Activated naive CD4-positive, alpha-beta T cell treated with anti-CD3 and anti-CD28 coated beads, Interleukin-2, amount 50 U/mL, for 16 hours (primary cell): ENCODE measurements around the gene PPARG.
"Not testable (repeated sequence)": the region's sequence is repeated elsewhere in the genome, so short reads cannot be mapped to it uniquely, and the experiment has no call there.

Experiments used
- DNase-seq: peaks from one replicate; pipeline ENCODE4 v3.0.0-alpha.2; 2020

Gene PPARG

DNA sequence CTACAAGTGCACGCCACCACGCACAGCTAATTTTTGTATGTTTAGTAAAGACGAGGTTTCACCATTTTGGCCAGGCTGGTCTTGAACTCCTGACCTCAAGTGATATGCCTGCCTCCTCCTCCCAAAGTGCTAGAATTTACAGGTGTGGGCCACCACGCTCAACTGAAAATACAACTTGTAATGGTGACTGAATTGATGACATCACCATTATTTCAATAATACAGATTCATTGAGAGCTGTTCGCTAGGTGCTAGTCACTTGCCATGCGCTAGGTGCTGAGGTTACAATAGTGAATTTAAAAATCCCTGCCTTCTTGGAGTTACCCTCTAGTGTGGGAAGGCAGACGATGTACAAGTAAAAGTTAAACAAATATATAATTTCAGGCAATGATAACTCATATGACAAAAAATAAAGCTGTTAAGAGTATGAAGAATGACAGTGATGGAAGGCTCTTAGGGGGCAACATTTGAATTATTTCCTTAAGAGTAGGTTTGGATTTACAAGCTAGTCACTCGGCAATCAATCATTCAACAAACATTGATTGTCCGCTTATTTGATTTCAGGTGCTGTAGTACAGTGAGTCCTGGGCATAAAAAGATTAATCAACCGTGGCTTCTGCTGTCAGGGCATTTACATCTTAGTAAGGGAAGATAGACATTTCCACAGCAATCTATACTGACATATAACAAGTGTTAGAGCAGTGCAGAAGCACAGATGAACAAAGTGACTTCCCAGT lies 9.1 kb upstream of the PPARG start:
- no peak for DNase-seq

DNA sequence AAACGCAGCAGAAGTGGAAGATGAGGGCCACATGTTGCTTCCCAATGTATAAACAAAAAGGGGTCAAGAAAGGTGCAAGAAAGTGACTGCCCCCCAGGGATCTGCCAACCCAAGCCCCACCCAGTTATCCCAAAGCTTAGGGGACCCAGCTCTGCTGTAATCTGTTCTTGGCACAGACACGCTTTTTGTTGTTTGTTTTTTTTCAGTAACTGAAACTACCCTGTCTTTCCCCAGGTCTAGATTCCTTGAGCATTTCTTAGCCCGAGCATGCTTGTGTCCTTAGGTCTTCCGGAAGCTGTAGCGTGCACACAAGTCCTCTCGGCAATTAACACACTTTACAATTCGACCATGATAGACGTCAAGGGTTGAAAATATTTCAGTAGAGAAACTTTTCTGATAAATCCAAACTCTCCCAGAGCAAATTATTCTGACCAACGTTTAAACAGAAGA lies 8.5 kb upstream of the PPARG start:
- DNase-seq, result no peak

DNA sequence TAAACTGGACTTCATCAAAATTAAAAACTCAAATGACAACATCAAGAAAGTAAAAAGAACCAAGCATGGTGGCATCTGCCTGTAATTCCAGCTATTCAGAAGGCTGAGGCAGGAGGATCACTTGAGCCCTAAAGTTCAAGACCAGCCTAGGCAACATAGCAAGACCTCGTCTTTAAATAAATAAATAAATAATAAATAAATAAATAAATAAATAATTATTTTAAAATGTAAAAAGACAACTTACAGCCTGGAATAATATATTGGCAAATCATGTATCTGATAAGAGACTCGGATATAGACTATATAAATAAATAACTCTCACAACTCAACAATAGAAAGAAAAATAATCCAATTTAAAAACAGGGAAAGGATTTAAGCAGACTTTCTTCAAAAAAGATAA lies 4.3 kb upstream of the PPARG start:
- no peak for DNase-seq

DNA sequence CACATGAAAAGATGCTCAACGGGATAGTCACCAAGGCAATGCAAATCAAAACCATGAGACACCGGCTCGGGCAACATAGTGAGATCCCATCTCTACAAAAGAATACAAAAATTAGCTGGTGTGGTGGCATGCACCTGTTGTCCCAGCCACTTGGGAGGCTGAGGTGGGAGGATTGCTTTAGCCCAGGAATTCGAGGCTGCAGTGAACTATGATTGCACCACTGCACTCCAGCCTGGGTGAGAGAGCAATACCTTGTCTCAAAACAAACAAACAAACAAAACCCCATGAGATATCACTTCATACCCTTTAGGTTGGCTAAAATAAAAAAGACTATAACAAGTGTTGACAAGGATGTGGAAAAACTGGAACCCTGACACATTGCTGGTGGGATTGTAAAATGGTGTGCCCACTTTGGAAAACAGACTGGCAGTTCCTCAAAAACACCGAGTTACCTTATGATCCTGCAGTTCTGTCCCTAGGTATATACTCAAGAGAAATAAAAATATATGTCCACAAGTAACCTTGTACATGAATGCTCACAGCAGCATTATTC lies 3.8 kb upstream of the PPARG start:
- DNase-seq, result no peak

DNA sequence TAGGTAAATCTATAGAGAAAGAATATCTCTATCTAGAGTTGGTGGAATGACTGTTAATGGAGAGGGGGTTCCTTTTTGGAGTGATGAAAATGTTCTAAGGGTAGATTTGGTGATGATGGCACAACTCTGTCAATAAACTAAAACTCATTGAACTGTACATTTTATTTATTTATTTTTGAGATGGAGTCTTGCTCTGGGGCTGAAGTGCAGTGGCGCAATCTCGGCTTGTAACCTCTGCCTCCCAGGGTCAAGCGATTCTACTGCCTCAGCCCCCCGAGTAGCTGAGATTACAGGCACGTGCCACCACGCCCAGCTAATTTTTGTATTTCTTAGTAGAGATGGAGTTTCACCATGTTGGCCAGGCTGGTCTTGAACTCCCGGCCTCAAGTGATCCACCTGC lies 3.1 kb upstream of the PPARG start:
- DNase-seq, result not testable (repeated sequence)

DNA sequence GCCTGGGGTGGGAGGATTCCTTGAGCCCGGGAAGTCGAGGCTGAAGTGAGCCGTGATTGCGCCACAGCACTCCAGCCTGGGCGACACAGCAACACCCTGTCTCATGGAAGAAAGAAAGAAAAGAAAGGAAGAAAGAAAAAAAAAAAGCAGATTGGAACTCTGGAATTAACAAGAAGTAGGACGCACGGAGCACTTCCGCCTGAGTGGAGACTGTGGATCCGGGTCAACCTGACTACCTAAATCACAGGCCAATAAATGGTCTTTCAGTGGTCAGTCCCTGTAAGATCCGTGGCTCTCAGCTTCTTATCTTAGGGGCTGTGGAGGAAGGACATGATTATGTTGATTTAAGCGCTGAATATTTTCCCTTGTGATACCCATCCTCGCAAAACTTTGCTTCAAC lies 2.4 kb upstream of the PPARG start:
- no peak for DNase-seq

DNA sequence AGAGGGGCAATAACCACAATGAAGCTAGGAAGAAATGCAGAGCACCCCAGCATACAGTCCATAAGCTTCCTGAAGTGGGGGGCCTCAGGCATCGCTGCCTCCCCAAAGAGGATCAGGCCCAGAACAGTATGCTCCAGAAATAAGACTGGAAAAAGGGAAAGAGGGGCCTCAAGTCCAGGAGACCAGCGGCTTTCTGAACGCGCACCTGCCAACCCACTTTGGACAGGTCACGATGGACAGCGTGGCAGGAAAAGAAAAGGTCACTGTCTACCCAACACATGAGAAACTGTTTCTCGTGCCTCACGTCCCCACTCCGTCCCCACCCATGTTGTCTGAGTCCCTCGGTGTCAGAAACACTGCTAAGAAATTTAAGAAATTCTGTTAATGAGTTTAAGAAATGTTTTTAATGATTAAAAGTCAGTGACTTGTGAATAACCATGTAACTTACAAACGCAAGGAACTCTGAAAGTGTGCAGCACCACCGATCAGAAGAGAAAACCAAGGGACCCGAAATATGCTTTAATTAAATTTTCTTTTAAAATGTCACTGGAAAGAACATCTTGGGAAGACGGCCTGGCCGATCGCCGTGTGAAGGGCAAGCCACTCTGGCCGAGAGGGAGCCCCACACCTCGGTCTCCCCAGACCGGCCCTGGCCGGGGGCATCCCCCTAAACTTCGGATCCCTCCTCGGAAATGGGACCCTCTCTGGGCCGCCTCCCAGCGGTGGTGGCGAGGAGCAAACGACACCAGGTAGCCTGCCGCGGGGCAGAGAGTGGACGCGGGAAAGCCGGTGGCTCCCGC lies 1.7 kb upstream of the PPARG start:
- no peak for DNase-seq

DNA sequence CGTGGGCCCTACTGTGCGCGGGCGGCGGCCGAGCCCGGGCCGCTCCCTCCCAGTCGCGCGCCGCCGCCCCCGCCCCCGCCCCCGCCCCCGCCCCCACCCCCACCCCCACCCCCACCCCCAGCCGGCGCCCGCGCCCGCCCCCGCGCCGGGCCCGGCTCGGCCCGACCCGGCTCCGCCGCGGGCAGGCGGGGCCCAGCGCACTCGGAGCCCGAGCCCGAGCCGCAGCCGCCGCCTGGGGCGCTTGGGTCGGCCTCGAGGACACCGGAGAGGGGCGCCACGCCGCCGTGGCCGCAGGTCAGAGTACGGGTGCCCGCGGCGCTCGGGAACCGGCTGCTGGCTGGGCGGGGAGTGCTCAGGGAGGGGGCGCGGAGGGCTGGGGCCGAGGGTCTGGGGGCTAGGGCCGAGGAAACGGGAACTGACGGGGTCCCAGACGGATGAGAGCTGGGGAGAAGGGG lies 1.1 kb upstream of the PPARG start:
- no peak for DNase-seq

DNA sequence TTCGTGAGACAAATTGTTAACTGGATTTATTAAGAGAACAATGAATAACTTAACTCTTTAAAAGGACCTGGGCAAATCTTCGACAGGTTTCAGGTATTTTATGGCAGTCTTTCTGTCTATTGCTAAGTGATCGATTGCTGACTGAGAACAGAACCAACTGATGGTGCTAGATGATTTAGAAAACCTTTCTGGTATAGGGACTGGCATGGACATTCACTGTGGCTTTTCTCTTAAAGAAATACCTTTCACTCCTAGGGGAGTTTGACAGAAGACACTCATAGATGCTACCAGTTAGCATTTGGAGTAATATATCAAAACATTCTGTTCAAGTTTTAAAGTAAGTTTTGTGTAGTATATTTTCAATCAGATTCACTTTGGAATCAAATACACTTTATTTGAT lies 654 bp downstream of the PPARG start:
- no peak for DNase-seq

DNA sequence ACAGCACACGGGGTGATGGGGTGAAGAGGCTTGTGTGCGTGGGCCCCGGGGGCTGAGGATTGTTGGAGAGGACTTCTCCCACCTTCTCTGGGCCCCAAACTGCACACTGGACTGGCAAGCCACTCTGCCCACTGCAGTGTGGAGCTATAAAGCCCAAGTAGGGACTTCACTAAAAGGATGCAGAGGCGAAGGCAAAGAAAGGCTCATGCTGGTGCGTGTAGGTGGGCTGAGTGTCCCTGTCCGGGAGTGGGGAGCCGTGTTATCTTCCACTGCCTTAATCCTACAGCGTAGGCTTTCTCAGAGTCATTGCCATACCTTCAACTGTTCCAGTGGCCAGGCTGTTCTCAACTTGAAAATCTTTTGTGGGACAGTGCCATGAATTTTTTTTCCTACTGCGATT lies 3.9 kb downstream of the PPARG start:
- no peak for DNase-seq

DNA sequence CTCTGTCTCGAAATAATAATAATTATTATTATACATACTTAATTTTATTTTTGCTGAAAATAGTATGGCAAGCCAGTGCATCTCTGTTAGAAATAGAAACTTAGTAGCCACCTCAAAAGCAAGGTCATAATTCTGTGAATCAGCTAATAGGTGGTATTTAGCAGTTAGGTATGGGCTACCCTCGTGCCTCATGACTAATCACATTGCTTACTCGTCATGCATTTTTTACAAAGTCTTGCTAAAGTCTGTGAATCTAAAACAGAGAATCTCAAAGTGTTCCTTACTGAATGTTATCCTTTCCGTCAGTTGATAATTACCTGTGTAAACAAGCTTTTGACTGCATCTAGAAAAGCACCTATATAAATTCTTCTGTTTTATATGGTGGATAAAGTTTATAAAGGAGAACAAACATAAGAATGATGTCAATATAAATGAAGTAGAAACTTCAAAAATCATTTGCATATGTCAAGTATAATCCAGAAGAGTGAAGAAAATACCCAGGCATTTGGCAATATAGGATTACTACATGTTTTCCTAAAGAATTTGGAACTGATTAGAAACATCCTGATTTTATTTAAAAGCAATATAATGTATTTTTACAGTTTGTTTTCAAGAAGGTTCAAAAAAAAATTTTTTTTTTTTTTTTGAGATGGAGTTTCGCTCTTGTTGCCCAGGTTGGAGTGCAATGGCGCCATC lies 6.2 kb downstream of the PPARG start:
- no peak for DNase-seq

DNA sequence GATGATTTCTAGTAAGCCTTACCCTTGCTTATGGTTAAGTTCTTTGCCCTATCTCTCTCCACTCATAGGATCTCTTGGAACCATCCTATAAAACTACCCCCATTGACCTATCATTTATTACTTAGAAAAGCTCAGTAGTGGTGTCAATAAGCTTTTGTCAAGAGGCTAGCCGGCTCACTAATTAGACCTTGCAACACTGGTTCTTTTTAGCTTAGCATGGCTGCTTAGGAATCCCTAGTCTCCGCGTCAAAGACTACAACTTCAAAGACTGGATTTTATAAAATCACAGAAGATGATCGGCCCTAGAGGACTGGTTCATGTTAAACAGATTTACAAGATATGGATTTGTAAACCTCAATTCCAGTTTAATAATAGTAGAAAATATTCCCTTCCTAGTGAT lies 7.6 kb downstream of the PPARG start:
- no peak for DNase-seq

DNA sequence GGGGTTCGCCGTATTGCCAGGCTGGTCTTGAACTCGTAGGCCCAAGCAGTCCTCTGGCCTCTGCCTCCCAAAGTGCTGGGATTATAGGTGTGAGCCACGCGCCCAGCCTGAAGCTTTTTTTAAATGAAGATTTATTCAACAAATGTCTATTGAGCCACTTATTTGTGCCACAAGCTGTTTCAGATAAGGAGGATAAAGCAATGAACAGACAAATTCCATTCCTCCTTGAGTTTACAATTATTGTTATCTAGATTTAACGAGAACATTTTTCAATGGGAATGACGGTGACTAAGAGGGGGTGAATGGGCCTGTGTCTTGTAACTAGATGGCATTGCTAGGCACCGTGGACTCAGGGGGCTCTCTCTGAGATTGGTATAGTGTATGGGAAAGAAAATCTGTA lies 10.2 kb downstream of the PPARG start:
- no peak for DNase-seq

DNA sequence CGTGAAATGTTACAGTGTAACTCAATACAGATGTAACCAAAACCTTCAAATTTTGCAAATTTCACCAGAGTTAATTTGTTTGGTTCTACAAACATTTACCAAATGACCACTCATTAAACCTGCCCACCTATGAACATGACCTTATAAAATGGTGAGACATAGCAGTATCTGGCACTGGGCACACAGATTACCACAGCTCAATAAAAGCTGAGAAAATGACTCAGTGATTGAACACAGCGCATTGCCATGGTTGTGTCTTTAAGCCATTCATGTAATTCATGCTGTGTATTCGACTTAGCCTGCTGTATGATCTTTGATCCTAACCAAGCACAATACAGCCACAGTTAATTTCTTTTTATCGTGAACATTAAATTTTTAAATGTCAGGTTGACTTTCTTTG lies 11.3 kb downstream of the PPARG start:
- DNase-seq, result no peak

DNA sequence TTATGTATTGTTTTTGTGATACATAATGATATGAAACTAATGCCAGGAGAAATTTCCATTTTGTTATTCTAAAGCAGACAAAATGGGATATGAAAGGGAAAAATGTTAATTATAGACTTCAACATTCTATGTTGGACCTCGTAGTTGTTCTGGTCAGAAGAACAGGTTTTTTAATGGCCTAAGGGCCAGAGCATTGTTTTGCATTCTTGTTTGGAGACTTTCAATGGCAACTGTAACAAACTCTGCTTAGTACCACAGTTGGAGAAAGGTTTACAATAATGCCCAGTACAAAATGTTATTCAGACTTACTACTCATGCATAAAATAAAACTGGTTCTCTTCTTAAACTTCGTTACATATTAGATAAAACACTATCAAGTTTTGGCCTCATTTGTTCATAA lies 12.2 kb downstream of the PPARG start:
- DNase-seq, result no peak

DNA sequence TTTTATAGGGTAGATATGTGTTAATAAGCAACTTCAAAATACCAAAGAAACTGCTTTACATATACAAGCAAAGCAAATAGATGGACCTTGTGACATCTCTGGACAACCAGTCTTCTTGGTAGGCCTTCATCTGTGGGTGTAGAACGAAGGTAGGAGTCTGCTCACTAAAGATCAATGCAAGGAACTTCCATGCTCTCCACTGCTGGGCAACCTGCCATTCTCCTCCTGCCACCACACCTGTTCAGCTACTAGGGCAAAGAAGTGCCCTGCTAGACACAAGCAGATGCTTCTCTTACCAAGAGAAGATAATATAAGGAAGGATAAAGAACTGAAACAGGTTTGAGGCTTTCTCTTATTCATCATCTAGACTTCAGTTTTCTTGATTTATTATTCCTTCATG lies 12.6 kb downstream of the PPARG start:
- no peak for DNase-seq

DNA sequence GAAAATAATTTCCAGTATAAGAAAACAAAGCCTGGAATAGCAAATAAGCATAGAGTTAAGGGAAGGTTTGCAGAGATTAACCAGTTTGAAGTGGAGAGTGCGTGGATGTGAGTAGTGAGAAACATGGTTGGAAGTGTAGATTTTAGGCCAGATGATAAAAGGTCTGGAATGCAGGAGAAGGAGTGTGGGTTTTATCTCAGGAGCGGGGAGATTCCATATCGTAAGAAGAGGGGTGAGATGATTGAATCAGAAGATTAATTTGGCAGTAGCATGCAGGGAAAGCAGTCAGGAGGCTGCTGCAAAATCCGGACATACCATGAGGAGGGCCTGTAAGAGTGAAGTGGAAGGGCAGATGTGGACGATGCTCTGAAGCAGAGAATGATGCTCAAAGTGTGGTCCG lies 13.7 kb downstream of the PPARG start:
- DNase-seq, result no peak

DNA sequence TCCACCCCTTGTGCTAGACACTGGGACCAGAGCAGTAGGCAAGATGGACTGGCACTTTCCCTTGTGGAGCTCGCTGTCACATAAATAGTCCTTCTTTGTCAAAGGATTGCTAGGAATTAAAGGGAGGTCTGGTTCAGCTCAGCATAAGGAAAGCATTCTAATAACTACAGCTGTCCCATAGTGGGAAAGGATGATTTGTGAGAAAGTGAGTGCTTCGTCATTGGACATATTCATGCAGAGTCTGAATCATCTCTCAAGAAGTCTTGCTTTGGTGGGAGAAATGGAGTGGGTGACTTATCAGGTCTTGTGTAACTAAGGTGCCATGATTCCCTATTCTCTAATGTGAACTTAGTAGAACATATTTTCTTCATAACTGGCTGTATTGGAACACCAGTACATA lies 14.7 kb downstream of the PPARG start:
- no peak for DNase-seq

DNA sequence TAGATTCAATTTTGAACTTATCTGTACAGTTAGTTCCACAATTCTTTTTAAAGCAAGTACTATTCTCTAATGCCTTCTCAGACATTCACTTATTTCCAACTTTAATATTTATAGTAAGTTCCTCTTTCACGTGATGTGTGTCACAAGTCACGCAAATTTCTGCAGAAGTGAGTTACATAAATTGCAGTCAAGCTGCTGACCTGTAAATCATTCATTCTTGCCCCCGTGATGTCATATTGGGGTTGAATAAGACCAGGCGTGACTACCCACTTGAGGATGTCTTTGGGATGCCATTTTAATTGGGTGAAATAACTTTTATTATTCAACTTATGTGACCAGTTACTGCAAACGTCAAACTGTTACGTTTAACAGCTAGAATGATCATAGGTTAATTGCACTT lies 15.1 kb downstream of the PPARG start:
- DNase-seq, result no peak

DNA sequence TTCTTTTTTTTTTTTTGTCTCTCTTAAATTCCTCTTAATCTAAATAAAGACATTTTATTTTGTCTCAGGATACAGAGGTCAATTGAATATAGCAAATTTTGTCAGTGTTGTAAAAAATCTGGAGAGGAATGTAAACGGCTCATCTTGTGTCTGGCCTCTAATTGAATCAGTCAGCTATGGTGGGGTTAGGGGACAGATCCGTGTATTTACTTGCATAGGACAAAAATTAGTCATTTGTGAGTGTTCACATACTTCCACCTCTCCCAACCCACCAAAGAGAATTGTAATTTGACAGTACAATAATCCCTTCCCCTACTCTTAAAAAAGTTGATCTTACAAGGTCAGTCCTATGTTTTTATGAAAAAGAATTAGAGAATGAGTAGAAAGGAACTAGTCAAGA lies 18.3 kb downstream of the PPARG start:
- no peak for DNase-seq

DNA sequence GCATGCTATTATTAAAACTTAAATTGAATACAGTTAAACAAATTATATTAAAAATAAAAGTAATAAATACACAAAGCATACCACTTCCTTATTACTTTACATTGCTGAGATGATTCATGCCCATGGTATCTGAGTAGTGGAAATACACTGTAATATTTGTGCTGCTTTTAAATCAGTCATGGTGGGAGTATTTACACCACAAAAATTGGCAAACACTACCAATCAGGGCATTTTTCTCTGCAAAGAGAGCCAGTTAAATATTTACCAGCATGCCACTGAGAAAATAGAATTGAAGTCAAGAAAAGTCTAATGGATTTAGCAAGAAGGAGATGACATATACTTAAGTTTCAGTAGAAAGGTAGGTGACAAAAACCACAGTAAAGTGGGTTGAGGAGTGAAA lies 19.6 kb downstream of the PPARG start:
- no peak for DNase-seq

DNA sequence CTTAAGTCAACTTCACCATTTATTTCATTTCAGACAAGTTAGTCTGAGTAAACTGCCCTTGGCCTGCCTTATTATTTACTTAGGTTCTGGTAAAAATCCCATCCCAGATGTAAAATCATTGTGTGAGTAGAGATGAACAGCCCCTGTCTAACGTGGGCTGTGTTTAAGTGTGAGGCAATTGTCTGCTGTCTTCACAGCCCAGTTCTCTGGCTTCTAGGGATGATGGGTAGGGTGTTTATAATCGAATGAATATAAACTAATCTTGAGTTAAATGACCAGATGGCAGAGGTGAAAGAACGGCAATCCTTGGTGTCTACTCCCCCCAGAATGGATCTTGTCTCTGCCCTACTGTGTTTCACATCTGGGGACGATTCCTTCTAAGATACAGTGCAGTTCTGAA lies 20.8 kb downstream of the PPARG start:
- DNase-seq, result no peak

DNA sequence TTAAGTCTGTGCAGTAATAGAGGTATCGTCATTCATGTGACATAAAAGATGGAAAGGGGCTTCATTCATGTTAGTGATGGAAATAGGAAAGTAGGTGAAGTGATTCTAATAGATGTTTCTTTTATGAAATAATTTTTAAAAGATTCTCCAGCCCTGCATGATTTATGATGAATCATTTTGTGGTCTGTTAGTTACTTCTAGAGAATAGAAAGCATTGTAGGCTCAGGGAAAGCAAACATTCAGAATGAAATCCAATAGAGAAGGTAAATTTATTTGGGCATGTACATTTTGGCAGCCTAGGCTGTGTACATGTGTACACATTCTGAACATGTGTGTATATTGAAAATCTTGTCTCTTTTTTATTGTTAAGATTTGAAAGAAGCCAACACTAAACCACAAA lies 23.1 kb downstream of the PPARG start:
- no peak for DNase-seq

DNA sequence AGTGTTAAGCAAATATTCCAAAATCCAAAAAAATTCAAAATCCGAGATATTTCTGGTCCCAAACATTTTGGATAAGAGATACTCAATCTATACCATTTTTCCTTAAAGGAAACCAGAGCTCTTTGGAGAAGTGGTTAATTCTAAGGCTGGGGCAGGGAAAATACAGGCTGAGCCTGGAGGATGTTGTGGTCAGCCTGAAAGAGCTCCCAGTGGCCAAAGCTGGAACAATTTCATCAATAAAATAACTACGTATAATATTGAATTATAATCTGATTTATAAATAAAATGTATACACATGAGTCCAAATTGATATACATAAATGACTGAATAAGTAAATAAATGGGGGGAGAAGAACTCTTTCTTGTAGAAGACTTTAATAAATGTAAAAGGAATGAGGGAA lies 24.6 kb downstream of the PPARG start:
- DNase-seq, result no peak
